ENCODE measurements around the gene PBXIP1. TPM values are rescaled to one million over a fixed set of nuclear protein-coding genes. Genes with fewer than 3 reads are reported as not detected.
"Not testable (repeated sequence)": the region's sequence is repeated elsewhere in the genome, so short reads cannot be mapped to it uniquely, and the experiment has no call there.

The PBXIP1 gene
- polyA plus RNA-seq, 4 donors = 31.9 to 97.8 (median 37.8) TPM

DNA sequence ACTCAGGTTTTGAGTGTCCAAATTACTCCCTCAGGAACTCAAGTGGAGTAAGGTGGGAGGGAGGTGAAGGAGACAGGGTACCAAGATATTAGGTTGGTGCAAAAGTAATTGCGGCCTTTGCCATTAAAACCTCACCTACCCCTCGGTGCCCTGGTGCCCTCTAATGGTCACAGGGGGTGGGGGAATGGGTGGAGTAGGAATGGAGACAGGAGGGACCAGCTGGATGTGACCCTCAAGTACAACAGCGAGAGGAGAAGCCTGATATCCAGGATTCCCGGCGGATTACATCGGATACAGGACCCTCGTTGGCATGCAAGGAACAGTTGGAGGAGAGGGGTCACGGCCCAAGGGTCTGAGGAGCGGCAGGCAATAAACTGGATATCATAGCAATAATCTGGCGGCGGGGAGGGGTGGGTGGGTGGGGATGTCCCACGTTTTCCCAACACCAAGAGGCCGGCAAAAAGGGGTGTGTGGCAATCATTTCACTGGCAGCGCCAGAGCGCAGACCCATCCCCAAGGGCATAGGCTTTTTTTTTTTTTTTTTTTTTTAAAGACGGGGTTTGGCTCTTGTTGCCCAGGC is 42.4 kb upstream of the PBXIP1 start:
- Histone ChIP-seq H3K27me3 (ENCODE audit: control insufficient read depth in 3 of 3, insufficient read depth in 3 of 3, low read length in 3 of 3) (no peaks in the 10 kb centered on the region), H3K27ac (ENCODE audit: low read depth in 1 of 3, low read length in 2 of 3) (no peak overlapping the region), H3K4me1 (ENCODE audit: control insufficient read depth in 3 of 3, insufficient read depth in 2 of 3, low read depth in 1 of 3, low read length in 2 of 3) (peaks cover 1 to 20% (median 3%) of the 10 kb centered on the region in 3 donors), H3K4me3 (ENCODE audit: low read depth in 1 of 3, low read length in 3 of 3) (no peak overlapping the region), H3K9me3 (ENCODE audit: control insufficient read depth in 2 of 2, insufficient read depth in 1 of 2, low read depth in 1 of 2, low read length in 1 of 2) (no peaks in the 10 kb centered on the region), H3K36me3 (ENCODE audit: control insufficient read depth in 3 of 3, insufficient read depth in 2 of 3, low read depth in 1 of 3, low read length in 3 of 3) (peaks cover 0 to 4% (median 0%) of the 10 kb centered on the region in 3 donors)
- WGBS, 3 donors = 71 to 74% (median 71%) methylated on average over 15 to 16 of the region's 16 CpGs
- FAIRE-seq = no peak
- no peak for DNase-seq

- Histone ChIP-seq H3K36me3 (ENCODE audit: control insufficient read depth in 3 of 3, insufficient read depth in 2 of 3, low read depth in 1 of 3, low read length in 3 of 3) (peaks cover 0 to 13% (median 4%) of the 10 kb centered on the region in 3 donors), H3K27me3 (ENCODE audit: control insufficient read depth in 3 of 3, insufficient read depth in 3 of 3, low read length in 3 of 3) (no peaks in the 10 kb centered on the region), H3K4me3 (ENCODE audit: low read depth in 1 of 3, low read length in 3 of 3) (no peak overlapping the region), H3K27ac (ENCODE audit: low read depth in 1 of 3, low read length in 2 of 3) (no peak overlapping the region), H3K4me1 (ENCODE audit: control insufficient read depth in 3 of 3, insufficient read depth in 2 of 3, low read depth in 1 of 3, low read length in 2 of 3) (peaks cover 1 to 20% (median 3%) of the 10 kb centered on the region in 3 donors), H3K9me3 (ENCODE audit: control insufficient read depth in 2 of 2, insufficient read depth in 1 of 2, low read depth in 1 of 2, low read length in 1 of 2) (no peaks in the 10 kb centered on the region)
- FAIRE-seq (no peak), DNase-seq (no peak)
- 81 to 86% (median 84%) methylated on average over 15 of the region's 15 CpGs for WGBS, 3 donors
Measured at GRCh38 chr1:154996966-154997701, 41.2 kb upstream of the PBXIP1 start.

DNA sequence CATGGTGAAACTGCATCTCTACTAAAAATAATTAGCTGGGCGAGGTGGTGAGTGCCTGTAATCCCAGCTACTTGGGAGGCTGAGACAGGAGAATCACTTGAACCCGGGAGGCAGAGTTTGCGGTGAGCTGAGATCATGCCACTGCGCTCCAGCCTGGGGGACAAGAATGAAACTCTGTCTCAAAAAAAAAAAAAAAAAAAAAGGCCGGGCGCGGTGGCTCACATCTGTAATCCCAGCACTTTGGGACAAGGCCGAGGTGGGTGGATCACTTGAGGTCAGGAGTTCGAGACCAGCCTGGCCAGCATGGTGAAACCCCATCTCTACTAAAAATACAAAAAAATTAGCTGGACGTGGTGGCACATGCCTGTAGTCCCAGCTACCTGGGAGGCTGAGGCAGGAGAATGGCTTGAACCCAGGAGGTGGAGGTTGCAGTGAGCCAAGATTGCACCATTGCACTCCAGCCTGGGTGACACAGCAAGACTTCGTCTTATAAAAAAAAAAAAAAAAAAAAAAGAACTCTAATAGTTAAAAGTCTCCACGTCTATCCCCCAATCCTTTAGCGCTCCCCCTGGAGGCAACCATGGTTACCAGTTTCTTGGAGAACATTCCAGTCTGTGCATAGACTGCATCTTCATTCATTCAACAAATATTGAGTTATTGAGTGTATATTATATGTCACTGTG is 39.5 kb upstream of the PBXIP1 start:
- not testable (repeated sequence) for H3K27ac ChIP-seq (ENCODE audit: low read depth in 1 of 3, low read length in 2 of 3); H3K4me3 ChIP-seq (ENCODE audit: low read depth in 1 of 3, low read length in 3 of 3); H3K9me3 ChIP-seq (ENCODE audit: control insufficient read depth in 2 of 2, insufficient read depth in 1 of 2, low read depth in 1 of 2, low read length in 1 of 2); FAIRE-seq; H3K27me3 ChIP-seq (ENCODE audit: control insufficient read depth in 3 of 3, insufficient read depth in 3 of 3, low read length in 3 of 3)
- DNase-seq = peak; percentile 75 to 76
- WGBS, 3 donors = 49 to 63% (median 58%) methylated on average over 10 to 13 of the region's 13 CpGs
- H3K4me1 ChIP-seq (ENCODE audit: control insufficient read depth in 3 of 3, insufficient read depth in 2 of 3, low read depth in 1 of 3, low read length in 2 of 3) = peaks cover 1 to 20% (median 3%) of the 10 kb centered on the region in 3 donors
- peaks cover 1 to 23% (median 4%) of the 10 kb centered on the region in 3 donors for H3K36me3 ChIP-seq (ENCODE audit: control insufficient read depth in 3 of 3, insufficient read depth in 2 of 3, low read depth in 1 of 3, low read length in 3 of 3)

DNA sequence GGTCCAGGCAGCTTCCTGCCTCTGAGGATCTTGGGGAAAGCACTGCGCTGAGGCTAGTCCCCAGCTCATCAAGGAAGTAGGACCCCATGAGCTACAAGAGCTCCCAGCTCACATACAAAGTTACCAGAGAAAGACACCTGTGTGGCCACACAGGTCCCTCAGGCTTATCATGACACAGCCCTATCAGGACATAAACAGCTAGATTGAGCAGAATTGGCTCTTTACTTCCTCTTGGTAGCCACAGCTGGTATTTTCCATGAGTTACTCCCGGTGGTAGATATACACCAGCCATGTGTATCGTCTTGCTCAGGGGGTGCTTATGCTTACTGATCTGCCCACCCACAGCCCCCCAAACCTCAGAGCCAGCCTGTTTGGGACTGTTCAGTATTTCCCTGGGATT is 38.7 kb upstream of the PBXIP1 start:
- FAIRE-seq = no peak
- no peak for DNase-seq
- Histone ChIP-seq H3K27ac (ENCODE audit: low read depth in 1 of 3, low read length in 2 of 3) (no peak overlapping the region), H3K27me3 (ENCODE audit: control insufficient read depth in 3 of 3, insufficient read depth in 3 of 3, low read length in 3 of 3) (no peaks in the 10 kb centered on the region), H3K4me3 (ENCODE audit: low read depth in 1 of 3, low read length in 3 of 3) (no peak overlapping the region), H3K36me3 (ENCODE audit: control insufficient read depth in 3 of 3, insufficient read depth in 2 of 3, low read depth in 1 of 3, low read length in 3 of 3) (peaks cover 5 to 31% (median 8%) of the 10 kb centered on the region in 3 donors), H3K4me1 (ENCODE audit: control insufficient read depth in 3 of 3, insufficient read depth in 2 of 3, low read depth in 1 of 3, low read length in 2 of 3) (peaks cover 0 to 14% (median 0%) of the 10 kb centered on the region in 3 donors), H3K9me3 (ENCODE audit: control insufficient read depth in 2 of 2, insufficient read depth in 1 of 2, low read depth in 1 of 2, low read length in 1 of 2) (no peaks in the 10 kb centered on the region)
- 48 to 53% (median 53%) methylated on average over 3 of the region's 3 CpGs for WGBS, 3 donors

DNA sequence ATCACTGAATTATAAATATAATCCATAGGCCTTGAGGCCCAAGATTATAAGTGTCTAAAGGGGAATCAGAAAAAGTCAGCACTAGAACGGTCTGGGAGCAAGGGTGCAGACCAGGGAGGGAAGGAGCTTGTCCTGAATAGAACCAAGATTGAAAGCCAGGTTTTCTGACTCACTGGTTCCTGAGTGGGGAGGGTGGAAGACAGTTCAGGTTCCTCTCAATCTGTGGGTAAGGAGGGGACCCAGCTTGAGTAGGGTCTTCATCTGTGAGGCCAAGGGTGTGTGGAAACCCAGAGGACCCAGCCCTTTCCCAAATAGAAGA is 38.3 kb upstream of the PBXIP1 start:
- FAIRE-seq (no peak), DNase-seq (no peak)
- Histone ChIP-seq H3K4me1 (ENCODE audit: control insufficient read depth in 3 of 3, insufficient read depth in 2 of 3, low read depth in 1 of 3, low read length in 2 of 3) (peaks cover 0 to 14% (median 2%) of the 10 kb centered on the region in 3 donors), H3K9me3 (ENCODE audit: control insufficient read depth in 2 of 2, insufficient read depth in 1 of 2, low read depth in 1 of 2, low read length in 1 of 2) (no peaks in the 10 kb centered on the region), H3K36me3 (ENCODE audit: control insufficient read depth in 3 of 3, insufficient read depth in 2 of 3, low read depth in 1 of 3, low read length in 3 of 3) (peaks cover 5 to 35% (median 8%) of the 10 kb centered on the region in 3 donors), H3K27me3 (ENCODE audit: control insufficient read depth in 3 of 3, insufficient read depth in 3 of 3, low read length in 3 of 3) (no peaks in the 10 kb centered on the region), H3K27ac (ENCODE audit: low read depth in 1 of 3, low read length in 2 of 3) (no peak overlapping the region), H3K4me3 (ENCODE audit: low read depth in 1 of 3, low read length in 3 of 3) (no peak overlapping the region)
- WGBS, 3 donors = 40 to 57% (median 47%) methylated on average over 1 of the region's 1 CpG

GRCh38 chr1:154993572-154994268 is 37.8 kb upstream of the PBXIP1 start, which contains the start of gene LENEP:
Gene LENEP (plus strand): TSS chr1:154993586. CDS start chr1:154993608, 22 bp downstream.
- DNase-seq = no peak
- FAIRE-seq = no peak
- Histone ChIP-seq H3K4me1 (ENCODE audit: control insufficient read depth in 3 of 3, insufficient read depth in 2 of 3, low read depth in 1 of 3, low read length in 2 of 3) (peaks cover 0 to 14% (median 2%) of the 10 kb centered on the region in 3 donors), H3K4me3 (ENCODE audit: low read depth in 1 of 3, low read length in 3 of 3) (no peak within 1 kb of the TSS), H3K9me3 (ENCODE audit: control insufficient read depth in 2 of 2, insufficient read depth in 1 of 2, low read depth in 1 of 2, low read length in 1 of 2) (no peaks in the 10 kb centered on the region), H3K27ac (ENCODE audit: low read depth in 1 of 3, low read length in 2 of 3) (no peak within 1 kb of the TSS), H3K27me3 (ENCODE audit: control insufficient read depth in 3 of 3, insufficient read depth in 3 of 3, low read length in 3 of 3) (no peaks in the 10 kb centered on the region), H3K36me3 (ENCODE audit: control insufficient read depth in 3 of 3, insufficient read depth in 2 of 3, low read depth in 1 of 3, low read length in 3 of 3) (peaks cover 5 to 40% (median 8%) of the 10 kb centered on the region in 3 donors)
- WGBS, 3 donors = 70 to 73% (median 71%) methylated on average over 8 of the region's 8 CpGs

DNA sequence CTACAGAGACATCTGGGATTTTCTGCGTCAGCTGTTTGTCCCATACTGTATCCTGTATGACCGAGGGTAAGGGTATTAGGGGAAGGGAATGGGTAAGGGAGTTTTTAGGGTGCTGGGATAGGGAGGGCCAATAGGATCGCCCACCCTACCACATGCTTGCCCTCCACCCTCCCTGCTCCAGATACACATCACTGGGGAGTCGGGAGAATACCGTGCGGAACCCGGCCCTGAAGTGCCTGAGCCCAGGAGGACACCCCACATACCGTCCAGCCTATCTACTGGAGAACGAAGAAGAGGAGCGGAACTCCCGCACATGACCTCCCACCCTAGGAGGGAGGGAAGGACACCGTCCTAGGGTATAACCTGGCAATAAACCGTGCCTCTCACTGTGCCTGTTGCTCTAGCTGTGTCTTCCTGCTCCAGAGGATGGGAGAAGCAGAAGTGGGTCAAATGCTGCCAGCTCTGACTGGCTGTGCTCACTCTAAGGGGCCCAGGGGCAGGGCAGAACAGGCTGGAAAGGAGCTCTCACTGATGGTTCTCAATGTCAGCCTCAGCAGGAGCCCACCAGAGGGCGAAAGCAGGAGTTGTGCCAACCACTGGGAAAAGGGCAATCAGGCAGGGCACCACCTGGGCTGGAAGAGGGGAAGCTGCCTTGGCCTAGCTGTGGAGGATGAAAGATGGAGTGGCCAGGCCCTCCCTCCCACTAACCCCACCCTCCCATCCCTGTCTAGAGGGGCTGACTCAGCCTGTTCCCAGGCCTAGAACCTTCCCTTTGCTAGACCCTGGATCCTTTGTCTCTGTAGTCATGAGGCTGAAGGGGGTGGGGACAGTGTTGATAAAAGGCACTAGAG is 37.0 kb upstream of the PBXIP1 start:
- 82 to 84% (median 82%) methylated on average over 14 of the region's 14 CpGs for WGBS, 3 donors
- Histone ChIP-seq H3K4me1 (ENCODE audit: control insufficient read depth in 3 of 3, insufficient read depth in 2 of 3, low read depth in 1 of 3, low read length in 2 of 3) (peaks cover 0 to 16% (median 2%) of the 10 kb centered on the region in 3 donors), H3K36me3 (ENCODE audit: control insufficient read depth in 3 of 3, insufficient read depth in 2 of 3, low read depth in 1 of 3, low read length in 3 of 3) (peaks cover 5 to 48% (median 8%) of the 10 kb centered on the region in 3 donors), H3K27ac (ENCODE audit: low read depth in 1 of 3, low read length in 2 of 3) (no peak overlapping the region), H3K4me3 (ENCODE audit: low read depth in 1 of 3, low read length in 3 of 3) (no peak overlapping the region), H3K9me3 (ENCODE audit: control insufficient read depth in 2 of 2, insufficient read depth in 1 of 2, low read depth in 1 of 2, low read length in 1 of 2) (no peaks in the 10 kb centered on the region), H3K27me3 (ENCODE audit: control insufficient read depth in 3 of 3, insufficient read depth in 3 of 3, low read length in 3 of 3) (no peaks in the 10 kb centered on the region)
- DNase-seq = no peak
- FAIRE-seq = no peak

Measured in small intestine (tissue), 7 donors.